SKM-1 (cell line): ENCODE data around the gene NTM.

Experiments
- DNase-seq: peaks from one replicate; lab custom pipeline; 2025; ENCODE audit not compliant: unreplicated experiment; lab: John Stamatoyannopoulos, UW

The NTM gene

GRCh38 chr11:132228746-132229325 lies 858.4 kb downstream of the NTM start:
- DNase-seq = no peak

DNA sequence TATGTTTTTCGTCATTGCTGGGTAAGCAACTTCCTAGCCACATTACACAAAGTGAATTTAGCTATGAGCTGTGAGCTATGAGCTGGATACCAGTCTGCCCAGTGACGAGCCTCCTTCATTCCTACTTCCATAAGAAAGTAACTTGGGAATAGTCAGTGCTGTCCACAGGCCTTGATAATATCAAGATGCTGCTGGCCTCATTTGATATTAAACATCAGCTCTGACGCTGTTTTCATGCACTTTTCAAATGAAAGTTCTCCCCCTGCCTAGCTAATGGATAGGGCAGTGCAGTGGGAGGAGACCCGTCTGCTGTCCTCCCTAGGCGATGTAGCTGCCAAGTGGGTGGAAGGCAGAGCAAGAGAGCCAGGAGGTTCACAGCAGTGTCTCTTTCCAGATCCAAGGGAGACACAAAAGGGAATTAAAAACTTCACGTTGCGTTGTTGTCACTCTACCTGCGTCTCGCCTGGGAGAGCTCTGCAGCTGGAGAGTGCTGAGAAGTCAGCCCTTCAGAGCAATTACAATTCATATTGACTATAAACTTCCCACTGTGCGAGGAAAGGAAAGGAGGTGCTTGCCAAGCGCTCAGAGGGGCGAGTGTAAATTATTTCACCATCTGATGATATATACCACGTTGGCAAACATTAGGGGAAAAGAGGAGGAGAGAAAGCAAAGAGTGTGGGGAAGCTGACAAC lies 861.4 kb downstream of the NTM start:
- no peak for DNase-seq

- DNase-seq = no peak
Measured at GRCh38 chr11:132234878-132235277, 864.5 kb downstream of the NTM start.

GRCh38 chr11:132237781-132238180 lies 867.4 kb downstream of the NTM start:
- no peak for DNase-seq

DNA sequence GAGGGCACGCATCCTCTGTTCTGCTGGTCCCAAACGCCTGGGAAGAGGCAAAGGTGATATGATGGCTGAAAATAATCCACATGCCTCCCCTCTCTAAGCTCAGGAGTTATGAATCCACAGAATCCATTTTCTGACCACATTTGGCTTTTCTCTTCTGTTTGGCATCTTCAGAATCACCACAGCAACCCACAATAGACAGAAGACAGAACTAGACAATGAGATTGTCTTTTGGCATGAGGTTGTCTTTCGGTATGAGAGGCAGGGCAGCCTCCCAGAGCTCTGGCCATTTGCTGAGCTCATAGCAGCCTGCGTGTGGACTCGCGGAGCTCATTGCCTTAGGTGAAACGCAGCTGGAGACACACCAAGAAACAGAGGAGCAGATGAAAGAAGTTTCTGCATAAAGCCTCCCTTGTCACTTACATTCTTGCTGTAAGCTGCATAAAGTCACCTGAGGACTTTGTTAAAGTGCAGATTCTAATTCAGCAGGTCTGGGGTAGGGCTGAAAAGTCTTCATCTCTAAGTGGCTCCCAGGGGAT lies 868.0 kb downstream of the NTM start:
- no peak for DNase-seq

- no peak for DNase-seq
Measured at GRCh38 chr11:132240374-132240773, 870.0 kb downstream of the NTM start.

- no peak for DNase-seq
Measured at GRCh38 chr11:132242632-132243031, 872.2 kb downstream of the NTM start.

- DNase-seq = no peak
Measured at GRCh38 chr11:132244846-132245245, 874.4 kb downstream of the NTM start.

DNA sequence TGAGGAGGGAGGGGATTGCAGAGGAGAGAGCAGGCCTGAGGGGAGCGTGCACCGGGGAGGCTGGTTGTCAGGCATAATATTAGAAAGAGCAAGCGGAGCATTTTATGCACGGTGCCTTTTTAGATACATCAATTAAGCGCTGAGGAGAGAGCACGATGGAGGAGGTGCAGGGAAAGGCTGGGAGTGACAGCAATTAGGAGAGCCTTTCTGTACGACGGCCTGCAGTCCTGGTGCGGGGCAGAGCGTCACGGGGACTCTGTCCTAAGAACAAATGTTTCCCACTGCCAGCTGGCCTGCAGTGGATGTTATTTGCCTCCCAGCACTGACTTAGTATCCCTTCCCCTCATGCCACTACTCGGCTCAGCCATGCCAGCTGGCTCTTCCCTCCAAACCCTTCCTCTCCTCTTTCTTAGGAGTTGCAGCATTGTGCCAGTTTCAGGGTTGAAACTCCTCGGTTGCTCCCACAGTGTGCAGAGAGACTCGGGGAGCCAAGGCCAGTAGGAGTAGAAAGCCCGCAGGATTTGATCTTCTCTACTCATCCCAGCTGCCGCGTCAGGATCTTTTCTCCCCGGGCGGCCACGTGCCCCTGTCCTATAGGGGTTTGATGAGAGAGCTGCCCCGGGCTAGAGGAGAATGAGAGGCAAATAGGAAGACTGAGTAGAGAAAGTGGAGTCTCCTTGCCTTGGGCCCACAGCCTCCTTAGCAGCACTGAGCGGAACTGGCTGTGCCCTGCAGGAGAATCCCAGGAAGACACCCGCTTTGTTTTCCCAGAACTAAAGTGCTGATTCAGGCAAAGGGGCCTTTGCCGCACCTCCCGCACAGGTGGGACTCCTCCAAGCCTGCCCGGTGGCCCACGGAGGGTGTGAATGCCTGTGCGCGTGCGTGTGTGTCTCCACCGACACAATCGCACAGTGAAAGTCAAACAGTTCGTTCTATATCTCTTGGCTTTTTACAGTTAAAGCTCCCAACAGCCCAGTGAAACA lies 875.3 kb downstream of the NTM start:
- no peak for DNase-seq

DNA sequence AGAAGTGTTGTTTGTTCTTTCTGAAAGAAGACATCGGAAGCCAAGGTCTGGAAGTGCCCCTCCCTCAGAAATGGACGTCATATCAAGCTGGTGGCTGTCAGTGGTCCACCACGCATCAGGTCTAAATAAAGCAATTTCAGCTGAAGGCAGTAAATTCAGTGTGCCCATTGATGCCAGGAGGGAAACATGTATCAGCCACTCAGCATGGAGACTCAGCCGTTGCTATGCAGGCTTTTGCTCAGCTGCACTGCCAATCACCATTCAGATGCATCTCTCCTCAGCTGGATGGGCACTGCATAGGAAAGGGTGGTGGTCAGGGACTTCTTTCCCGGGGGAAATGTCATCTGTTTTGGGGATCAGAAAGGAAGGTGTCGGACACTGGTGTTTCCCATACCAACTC lies 878.2 kb downstream of the NTM start:
- DNase-seq = no peak

GRCh38 chr11:132249256-132249655 lies 878.8 kb downstream of the NTM start:
- no peak for DNase-seq

DNA sequence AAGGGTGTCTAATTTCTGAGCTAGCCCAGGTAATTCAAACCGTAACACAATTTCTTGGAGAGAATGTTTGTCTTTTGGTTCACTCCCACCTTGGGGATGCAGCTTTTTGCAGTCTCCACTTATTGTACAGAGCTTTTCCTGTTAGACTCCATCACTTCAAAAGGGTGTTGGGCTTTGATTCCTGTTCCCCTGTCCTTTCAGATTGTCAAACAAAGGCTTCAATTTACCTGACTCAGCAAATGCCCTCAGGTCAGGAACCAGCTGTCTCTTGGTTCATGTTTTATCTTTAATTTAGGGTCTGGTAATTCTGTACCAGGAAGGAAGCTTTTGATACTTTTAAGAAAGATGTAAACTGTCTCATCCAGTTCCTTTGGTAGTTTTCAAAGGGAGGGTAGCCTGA lies 880.6 kb downstream of the NTM start:
- no peak for DNase-seq

- DNase-seq = no peak
Measured at GRCh38 chr11:132253469-132254264, 883.3 kb downstream of the NTM start.

DNA sequence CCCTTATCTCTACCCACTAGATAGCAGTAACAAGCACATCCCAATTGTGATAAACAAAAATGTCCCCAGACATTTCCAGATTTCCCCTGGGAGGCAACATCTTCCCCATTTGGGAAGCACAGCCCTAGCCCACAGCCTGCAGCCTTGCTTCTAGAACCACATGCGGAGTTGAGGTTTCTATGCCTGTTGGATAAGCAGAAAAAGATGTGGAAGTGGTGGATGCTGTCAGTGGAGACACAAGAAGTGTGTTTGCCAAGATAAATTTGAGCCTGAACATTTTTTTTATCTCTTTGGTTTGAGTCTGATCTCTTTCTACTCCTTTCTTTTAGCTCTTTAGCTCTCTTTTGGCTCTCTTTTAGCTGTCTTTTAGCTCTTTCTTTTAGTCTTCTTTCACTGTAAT lies 884.5 kb downstream of the NTM start:
- DNase-seq = no peak

DNA sequence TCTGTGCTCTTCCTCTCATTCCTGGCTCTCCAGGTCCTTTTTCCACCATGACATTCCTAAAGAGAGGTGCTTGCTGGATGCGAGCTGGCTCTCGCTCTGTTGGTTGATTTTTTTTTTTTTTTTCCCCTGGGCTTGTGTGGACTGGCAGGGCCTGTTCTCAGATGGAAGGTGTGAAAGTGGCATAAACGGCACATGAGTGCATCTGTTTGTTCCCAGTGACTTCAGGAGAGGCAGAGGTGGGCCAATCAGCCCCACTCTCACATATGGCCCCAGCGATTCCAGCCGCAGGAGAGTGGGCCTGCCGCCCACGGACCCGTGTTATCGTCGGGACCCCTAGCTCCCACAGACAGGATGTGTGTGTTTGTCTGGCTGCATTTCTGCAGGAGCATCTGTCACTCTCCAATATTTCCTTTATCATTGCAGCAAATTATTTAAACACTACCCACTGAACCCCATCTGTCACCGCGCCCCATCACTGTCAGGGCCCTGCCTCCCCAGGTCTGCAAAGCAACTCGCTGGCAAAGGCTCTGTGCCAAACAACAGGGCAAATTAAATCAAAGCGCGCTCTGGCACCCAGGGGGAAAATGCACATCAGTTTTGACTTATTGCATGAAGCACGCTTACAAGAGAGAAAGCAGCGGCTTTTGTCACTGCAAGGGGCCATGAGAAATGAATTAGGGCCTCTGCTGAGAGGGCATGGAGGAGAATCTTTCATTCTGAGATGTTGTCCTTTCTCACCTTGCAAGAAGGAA lies 886.3 kb downstream of the NTM start:
- no peak for DNase-seq

DNA sequence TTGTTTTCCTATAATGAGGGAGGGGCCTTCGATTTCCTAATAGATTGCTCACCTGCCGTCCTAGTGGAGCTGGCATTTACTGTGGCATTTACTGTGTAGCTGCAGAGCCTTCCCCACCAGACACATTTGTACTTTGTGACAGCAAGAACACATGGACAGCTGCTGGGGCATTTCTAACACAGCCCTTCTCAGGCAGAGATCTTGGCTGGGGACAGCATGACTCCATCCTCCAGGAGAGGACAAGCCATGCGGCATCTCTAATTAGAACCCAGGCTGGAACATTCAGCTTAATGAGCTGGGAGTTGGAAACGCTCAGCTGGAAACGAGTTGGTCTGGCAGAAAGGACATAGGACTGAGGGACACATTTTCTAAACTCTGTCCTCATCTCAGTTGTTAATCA lies 887.5 kb downstream of the NTM start:
- no peak for DNase-seq

DNA sequence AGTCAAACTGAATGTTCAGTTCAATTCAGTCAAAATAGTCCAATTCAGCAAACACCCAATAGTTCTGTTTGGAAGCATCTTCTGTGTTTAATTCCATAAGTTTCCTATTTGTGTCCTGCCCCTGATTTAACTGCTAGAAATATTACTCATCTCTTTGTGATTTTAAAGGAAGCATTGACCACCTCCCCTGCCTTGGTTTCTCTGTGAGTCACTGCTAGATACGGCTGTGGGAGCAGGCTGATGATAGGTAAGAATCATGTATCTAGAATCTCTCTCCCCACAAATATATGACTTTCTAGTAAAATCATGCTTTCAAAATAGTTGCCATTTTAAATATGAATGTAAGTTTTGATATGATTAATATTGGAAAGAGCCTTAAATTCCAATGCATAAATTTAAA lies 888.5 kb downstream of the NTM start:
- DNase-seq = no peak

DNA sequence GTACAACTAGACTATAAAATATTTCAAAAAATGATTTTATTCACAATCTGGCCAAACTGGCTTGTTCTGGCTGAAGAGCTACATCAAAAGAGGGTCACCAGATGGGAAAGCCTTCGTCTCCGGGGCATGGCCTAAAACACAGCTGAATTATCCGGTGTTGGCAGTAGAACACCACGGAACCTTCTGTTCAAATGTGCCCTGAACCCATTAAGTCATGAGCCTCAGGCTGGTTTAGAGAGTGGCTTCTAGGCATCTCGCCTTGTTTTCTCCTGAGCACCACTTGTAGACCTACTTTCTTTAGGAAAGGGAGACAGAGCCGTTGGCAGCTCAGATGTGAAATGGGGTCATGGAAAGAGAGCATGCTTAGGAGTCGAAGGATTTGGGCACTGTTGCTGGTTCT lies 890.2 kb downstream of the NTM start:
- no peak for DNase-seq

DNA sequence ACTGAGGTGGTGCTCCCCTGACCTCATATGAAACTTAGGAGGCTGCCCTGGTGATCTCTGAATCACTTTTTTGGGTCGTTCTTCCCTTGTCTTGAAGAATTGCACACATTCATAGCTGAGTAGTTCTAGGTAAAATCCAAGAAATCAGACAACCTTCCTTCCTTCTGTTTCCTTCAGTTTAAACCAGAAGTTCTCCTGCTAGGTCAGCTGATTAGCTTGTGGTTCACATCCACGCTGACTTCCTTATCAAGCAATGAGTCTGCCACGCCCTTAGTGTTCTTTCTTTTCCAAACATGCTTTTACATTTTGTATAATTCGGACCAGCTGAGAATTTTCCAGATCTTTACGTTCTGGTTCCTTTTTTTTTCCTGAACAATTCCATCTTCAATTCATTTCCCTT lies 892.8 kb downstream of the NTM start:
- no peak for DNase-seq

DNA sequence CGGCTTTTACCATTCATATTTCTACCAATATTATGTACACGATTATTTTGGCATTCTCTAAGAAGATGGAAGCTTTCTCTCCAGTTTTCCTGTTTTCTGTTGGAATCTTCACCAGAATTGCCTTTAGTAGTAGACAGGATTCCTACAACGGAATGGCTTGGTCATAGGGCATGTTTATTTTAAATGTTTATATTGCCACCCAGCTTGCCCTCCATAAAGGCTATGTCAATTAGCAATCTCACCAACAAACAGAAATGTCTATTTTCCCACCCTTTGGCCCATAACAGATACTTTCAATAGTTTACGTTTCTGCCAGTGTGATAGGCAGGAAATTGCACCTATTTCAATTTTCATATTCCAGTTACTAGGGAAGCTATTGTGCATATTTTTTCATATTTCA lies 893.5 kb downstream of the NTM start:
- no peak for DNase-seq
